Measurements from ENCODE around the gene NTN1. TPM values are rescaled to one million over a fixed set of nuclear protein-coding genes. Genes with fewer than 3 reads are reported as not detected.

The NTN1 gene
- total and polyA plus RNA-seq, 2 experiments from 2014 or later = 0.11 to 0.21 TPM

- no peaks in the 10 kb centered on the region for H3K9me2 ChIP-seq (ENCODE audit: insufficient read depth)
- H3K27me3 ChIP-seq (replicated peaks; ENCODE audit: insufficient read depth) = peaks cover 4% of the 10 kb centered on the region; the same call in 1 of the 2 replicates
- no peak overlapping the region for H3K4me3 ChIP-seq
- H3K4me2 ChIP-seq (ENCODE audit: unreplicated experiment) = no peak overlapping the region
- in situ Hi-C loops (cut with MboI) = no loop called here
- no peak overlapping the region for H2AFZ ChIP-seq
- no peaks in the 10 kb centered on the region for H3K36me3 ChIP-seq (ENCODE audit: low read depth)
- H3K9ac ChIP-seq = no peak overlapping the region
- TF ChIP-seq EZH2phosphoT487 (IDR thresholded peaks at IDR 0.05; ENCODE audit: insufficient read depth, low read depth) = no peak
- TF ChIP-seq EZH2 (IDR thresholded peaks at IDR 0.05; ENCODE audit: insufficient read depth, poor library complexity, severe bottlenecking) = no peak
- no peaks in the 10 kb centered on the region for H4K20me1 ChIP-seq (ENCODE audit: insufficient read depth)
- no peaks in the 10 kb centered on the region for H3F3A ChIP-seq (ENCODE audit: insufficient read depth)
- H3K9me3 ChIP-seq (ENCODE audit: low read depth) = no peaks in the 10 kb centered on the region
- no peak overlapping the region for H3K27ac ChIP-seq
- no peaks in the 10 kb centered on the region for H3K79me2 ChIP-seq (ENCODE audit: insufficient read depth)
- WGBS, 2 experiments (ENCODE audit: low coverage in 1 of 2, low lambda C conversion rate in 2 of 2, missing lambda C conversion rate in 2 of 2) = 52 to 55% methylated on average over 7 of the region's 7 CpGs
- H3K4me1 ChIP-seq (ENCODE audit: insufficient read depth) = 0 out of 2 replicates have a peak, but pooled peaks cover 5% of the 10 kb centered on the region
- DNase-seq = no peak
Observed at GRCh38 chr17:9080296-9080914, 59.1 kb downstream of the NTN1 start.

GRCh38 chr17:9080983-9081382 lies 59.7 kb downstream of the NTN1 start:
- H3K9ac ChIP-seq = no peak overlapping the region
- H3K4me2 ChIP-seq (ENCODE audit: unreplicated experiment) = no peak overlapping the region
- no peaks in the 10 kb centered on the region for H3K36me3 ChIP-seq (ENCODE audit: low read depth)
- in situ Hi-C loops (cut with MboI) = no loop called here
- no peak overlapping the region for H3K4me3 ChIP-seq
- no peaks in the 10 kb centered on the region for H3K79me2 ChIP-seq (ENCODE audit: insufficient read depth)
- H3K4me1 ChIP-seq (ENCODE audit: insufficient read depth) = 0 out of 2 replicates have a peak, but pooled peaks cover 5% of the 10 kb centered on the region
- no peaks in the 10 kb centered on the region for H4K20me1 ChIP-seq (ENCODE audit: insufficient read depth)
- H3K27ac ChIP-seq = no peak overlapping the region
- no peak overlapping the region for H2AFZ ChIP-seq
- no peaks in the 10 kb centered on the region for H3K9me3 ChIP-seq (ENCODE audit: low read depth)
- no peaks in the 10 kb centered on the region for H3F3A ChIP-seq (ENCODE audit: insufficient read depth)
- DNase-seq = no peak
- TF ChIP-seq EZH2phosphoT487 (IDR thresholded peaks at IDR 0.05; ENCODE audit: insufficient read depth, low read depth) = no peak
- no peak for TF ChIP-seq EZH2 (IDR thresholded peaks at IDR 0.05; ENCODE audit: insufficient read depth, poor library complexity, severe bottlenecking)
- WGBS, 2 experiments (ENCODE audit: low coverage in 1 of 2, low lambda C conversion rate in 2 of 2, missing lambda C conversion rate in 2 of 2) = 8 to 19% methylated on average over 3 of the region's 3 CpGs
- peaks cover 10% of the 10 kb centered on the region for H3K27me3 ChIP-seq (replicated peaks; ENCODE audit: insufficient read depth)
- H3K9me2 ChIP-seq (ENCODE audit: insufficient read depth) = no peaks in the 10 kb centered on the region

- H3K36me3 ChIP-seq (ENCODE audit: low read depth) = no peaks in the 10 kb centered on the region
- H4K20me1 ChIP-seq (ENCODE audit: insufficient read depth) = no peaks in the 10 kb centered on the region
- no peak for DNase-seq
- 75 to 81% methylated on average over 4 of the region's 4 CpGs for WGBS, 2 experiments (ENCODE audit: low coverage in 1 of 2, low lambda C conversion rate in 2 of 2, missing lambda C conversion rate in 2 of 2)
- H2AFZ ChIP-seq = no peak overlapping the region
- H3K9me3 ChIP-seq (ENCODE audit: low read depth) = no peaks in the 10 kb centered on the region
- H3F3A ChIP-seq (ENCODE audit: insufficient read depth) = no peaks in the 10 kb centered on the region
- H3K4me1 ChIP-seq (ENCODE audit: insufficient read depth) = 0 out of 2 replicates have a peak, but pooled peaks cover 5% of the 10 kb centered on the region
- H3K4me2 ChIP-seq (ENCODE audit: unreplicated experiment) = no peak overlapping the region
- H3K27me3 ChIP-seq (replicated peaks; ENCODE audit: insufficient read depth) = peaks cover 18% of the 10 kb centered on the region
- H3K4me3 ChIP-seq = no peak overlapping the region
- H3K9ac ChIP-seq = no peak overlapping the region
- no peak overlapping the region for H3K27ac ChIP-seq
- in situ Hi-C loops (cut with MboI) = no loop called here
- H3K79me2 ChIP-seq (ENCODE audit: insufficient read depth) = no peaks in the 10 kb centered on the region
- no peaks in the 10 kb centered on the region for H3K9me2 ChIP-seq (ENCODE audit: insufficient read depth)
- TF ChIP-seq EZH2 (IDR thresholded peaks at IDR 0.05; ENCODE audit: insufficient read depth, poor library complexity, severe bottlenecking) = no peak
- TF ChIP-seq EZH2phosphoT487 (IDR thresholded peaks at IDR 0.05; ENCODE audit: insufficient read depth, low read depth) = no peak
Observed at GRCh38 chr17:9086577-9086976, 65.3 kb downstream of the NTN1 start.

- Histone ChIP-seq H3K9me2 (ENCODE audit: insufficient read depth) (no peaks in the 10 kb centered on the region), H3K27ac (no peak overlapping the region), H4K20me1 (ENCODE audit: insufficient read depth) (no peaks in the 10 kb centered on the region), H3K4me3 (no peak overlapping the region), H3K9me3 (ENCODE audit: low read depth) (no peaks in the 10 kb centered on the region), H2AFZ (no peak overlapping the region), H3K36me3 (ENCODE audit: low read depth) (no peaks in the 10 kb centered on the region), H3K79me2 (ENCODE audit: insufficient read depth) (no peaks in the 10 kb centered on the region), H3F3A (ENCODE audit: insufficient read depth) (no peaks in the 10 kb centered on the region), H3K9ac (no peak overlapping the region), H3K4me2 (ENCODE audit: unreplicated experiment) (no peak overlapping the region), H3K4me1 (ENCODE audit: insufficient read depth) (0 out of 2 replicates have a peak, but pooled peaks cover 5% of the 10 kb centered on the region), H3K27me3 (replicated peaks; ENCODE audit: insufficient read depth) (peaks cover 18% of the 10 kb centered on the region)
- DNase-seq = no peak
- in situ Hi-C loops (cut with MboI) = no loop called here
- 74 to 76% methylated on average over 9 of the region's 9 CpGs for WGBS, 2 experiments (ENCODE audit: low coverage in 1 of 2, low lambda C conversion rate in 2 of 2, missing lambda C conversion rate in 2 of 2)
- TF ChIP-seq EZH2 (IDR thresholded peaks at IDR 0.05; ENCODE audit: insufficient read depth, poor library complexity, severe bottlenecking) (no peak), EZH2phosphoT487 (IDR thresholded peaks at IDR 0.05; ENCODE audit: insufficient read depth, low read depth) (no peak)
Observed at GRCh38 chr17:9087921-9088320, 66.6 kb downstream of the NTN1 start.
